Measurements from ENCODE around the gene DLGAP1.

Gene DLGAP1

DNA sequence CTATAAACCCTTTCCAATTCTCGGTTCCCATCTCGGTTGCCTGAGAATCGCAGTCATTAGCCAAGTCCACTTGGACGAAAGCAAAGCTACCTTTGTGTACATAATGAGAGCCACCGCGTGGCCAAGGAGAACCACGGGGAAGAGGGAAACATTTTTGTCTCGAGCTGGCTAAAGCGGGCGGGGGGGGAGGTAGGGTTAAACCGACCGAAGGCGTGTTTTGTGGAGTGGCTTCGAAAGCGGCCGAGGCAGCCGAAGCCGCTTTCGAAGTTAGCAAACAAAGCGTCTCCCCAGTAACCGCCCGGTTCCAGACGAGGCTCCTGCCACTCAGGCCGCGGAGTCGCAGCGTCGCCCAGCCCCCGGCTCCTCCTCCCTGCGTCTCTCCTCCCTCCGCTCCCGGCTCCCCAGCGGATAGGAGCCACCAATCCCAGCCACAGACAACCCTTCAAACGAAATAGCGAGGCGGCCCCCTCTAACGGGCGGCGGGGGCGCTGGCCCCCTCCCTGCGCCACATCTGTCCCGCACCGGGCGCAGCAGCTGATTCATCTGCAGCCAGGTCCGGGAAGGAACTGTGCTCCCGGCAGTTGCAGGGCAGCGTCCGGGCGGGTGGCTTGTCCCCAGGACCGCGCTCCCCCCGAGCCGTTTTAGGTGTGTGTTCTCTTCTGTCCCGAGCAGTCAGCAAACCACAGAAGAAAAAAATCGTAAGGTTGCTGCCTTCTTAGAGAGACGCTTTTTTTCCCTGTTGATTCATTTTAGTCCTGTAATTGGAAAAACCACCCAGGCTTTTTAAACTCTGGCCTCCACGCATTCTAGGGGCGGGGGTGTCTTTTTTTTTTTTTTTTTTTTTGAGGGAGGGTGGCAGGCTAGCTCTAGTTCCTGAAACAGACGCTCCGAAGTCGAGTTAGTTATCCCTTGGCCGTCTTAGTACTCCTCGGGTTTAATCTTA, 1006.9 kb downstream of the DLGAP1 start:
- ATAC-seq = peak; percentile 81

DNA sequence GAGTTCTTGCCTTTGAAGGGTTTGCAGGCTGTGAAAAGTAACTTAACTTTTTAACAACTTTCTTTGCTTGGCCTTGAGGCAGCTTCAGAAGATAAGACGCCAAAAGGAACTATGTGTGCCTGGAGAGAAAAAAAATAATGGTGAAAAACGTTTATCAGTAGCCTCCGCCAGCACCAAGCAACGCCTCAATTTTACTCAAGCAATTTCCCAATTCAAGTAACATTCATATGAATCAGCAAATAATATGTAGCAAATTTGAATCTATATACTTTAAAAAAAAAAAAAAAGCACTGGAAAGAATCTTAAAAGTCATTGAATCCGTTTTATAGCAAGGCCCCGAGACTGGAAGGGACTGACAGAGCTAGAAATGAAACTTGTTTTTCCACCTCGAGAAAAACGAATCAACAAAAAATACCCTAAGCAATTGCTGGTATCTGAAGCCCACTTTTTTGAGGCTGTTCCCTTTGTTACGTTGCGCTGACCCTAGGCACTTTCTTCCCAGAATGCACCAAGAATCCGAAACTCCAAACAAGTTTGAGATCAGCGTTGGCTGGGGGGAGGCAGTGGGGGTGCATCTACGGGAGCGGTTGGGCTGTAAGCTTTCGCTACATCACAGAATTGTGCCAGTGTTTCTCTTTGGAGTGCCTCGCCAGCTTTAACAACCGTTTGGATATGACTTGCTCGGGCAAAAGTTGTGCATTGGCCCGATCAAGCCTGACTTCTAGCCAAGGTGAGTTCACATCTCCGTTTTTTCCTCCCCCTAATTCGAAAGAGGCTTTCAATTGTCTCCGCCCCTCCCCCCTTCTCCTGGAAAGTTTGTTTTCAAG, 1007.8 kb downstream of the DLGAP1 start:
- ATAC-seq = no peak; the same call in 2 of the 3 replicates
- TF ChIP-seq TCF4 (CRISPR knock-in tag; IDR thresholded peaks at IDR 0.05; ENCODE audit: borderline replicate concordance) (no peak), BACH2 (CRISPR knock-in tag; IDR thresholded peaks at IDR 0.05; ENCODE audit: borderline replicate concordance) (no peak), GLIS3 (CRISPR knock-in tag; IDR thresholded peaks at IDR 0.05) (no peak), RARB (CRISPR knock-in tag; IDR thresholded peaks at IDR 0.05) (no peak), ZFP3 (CRISPR knock-in tag; IDR thresholded peaks at IDR 0.05) (no peak), ZNF8 (CRISPR knock-in tag; IDR thresholded peaks at IDR 0.05) (no peak), ZNF70 (CRISPR knock-in tag; IDR thresholded peaks at IDR 0.05) (no peak), SNAI2 (CRISPR knock-in tag; IDR thresholded peaks at IDR 0.05) (0 out of 2 replicates have a peak, but pooled peaks have one; percentile 21), ARNTL (CRISPR knock-in tag; IDR thresholded peaks at IDR 0.05; ENCODE audit: borderline replicate concordance, low read depth) (no peak), ZFP30 (CRISPR knock-in tag; IDR thresholded peaks at IDR 0.05) (no peak), CSDC2 (CRISPR knock-in tag; IDR thresholded peaks at IDR 0.05) (no peak), OSR1 (CRISPR knock-in tag; IDR thresholded peaks at IDR 0.05) (no peak), TOX (CRISPR knock-in tag; IDR thresholded peaks at IDR 0.05; ENCODE audit: borderline replicate concordance) (no peak), PPARA (CRISPR knock-in tag; IDR thresholded peaks at IDR 0.05; ENCODE audit: borderline replicate concordance) (no peak)
- TF ChIP-seq, protein P1, sequence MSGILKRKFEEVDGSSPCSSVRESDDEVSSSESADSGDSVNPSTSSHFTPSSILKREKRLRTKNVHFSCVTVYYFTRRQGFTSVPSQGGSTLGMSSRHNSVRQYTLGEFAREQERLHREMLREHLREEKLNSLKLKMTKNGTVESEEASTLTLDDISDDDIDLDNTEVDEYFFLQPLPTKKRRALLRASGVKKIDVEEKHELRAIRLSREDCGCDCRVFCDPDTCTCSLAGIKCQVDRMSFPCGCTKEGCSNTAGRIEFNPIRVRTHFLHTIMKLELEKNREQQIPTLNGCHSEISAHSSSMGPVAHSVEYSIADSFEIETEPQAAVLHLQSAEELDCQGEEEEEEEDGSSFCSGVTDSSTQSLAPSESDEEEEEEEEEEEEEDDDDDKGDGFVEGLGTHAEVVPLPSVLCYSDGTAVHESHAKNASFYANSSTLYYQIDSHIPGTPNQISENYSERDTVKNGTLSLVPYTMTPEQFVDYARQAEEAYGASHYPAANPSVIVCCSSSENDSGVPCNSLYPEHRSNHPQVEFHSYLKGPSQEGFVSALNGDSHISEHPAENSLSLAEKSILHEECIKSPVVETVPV (CRISPR knock-in tag; IDR thresholded peaks at IDR 0.05) = no peak
- TF ChIP-seq, protein P2, sequence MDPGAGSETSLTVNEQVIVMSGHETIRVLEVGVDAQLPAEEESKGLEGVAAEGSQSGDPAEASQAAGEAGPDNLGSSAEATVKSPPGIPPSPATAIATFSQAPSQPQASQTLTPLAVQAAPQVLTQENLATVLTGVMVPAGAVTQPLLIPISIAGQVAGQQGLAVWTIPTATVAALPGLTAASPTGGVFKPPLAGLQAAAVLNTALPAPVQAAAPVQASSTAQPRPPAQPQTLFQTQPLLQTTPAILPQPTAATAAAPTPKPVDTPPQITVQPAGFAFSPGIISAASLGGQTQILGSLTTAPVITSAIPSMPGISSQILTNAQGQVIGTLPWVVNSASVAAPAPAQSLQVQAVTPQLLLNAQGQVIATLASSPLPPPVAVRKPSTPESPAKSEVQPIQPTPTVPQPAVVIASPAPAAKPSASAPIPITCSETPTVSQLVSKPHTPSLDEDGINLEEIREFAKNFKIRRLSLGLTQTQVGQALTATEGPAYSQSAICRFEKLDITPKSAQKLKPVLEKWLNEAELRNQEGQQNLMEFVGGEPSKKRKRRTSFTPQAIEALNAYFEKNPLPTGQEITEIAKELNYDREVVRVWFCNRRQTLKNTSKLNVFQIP (CRISPR knock-in tag; IDR thresholded peaks at IDR 0.05; ENCODE audit: borderline replicate concordance, low read depth) = no peak
- TF ChIP-seq, protein P3, sequence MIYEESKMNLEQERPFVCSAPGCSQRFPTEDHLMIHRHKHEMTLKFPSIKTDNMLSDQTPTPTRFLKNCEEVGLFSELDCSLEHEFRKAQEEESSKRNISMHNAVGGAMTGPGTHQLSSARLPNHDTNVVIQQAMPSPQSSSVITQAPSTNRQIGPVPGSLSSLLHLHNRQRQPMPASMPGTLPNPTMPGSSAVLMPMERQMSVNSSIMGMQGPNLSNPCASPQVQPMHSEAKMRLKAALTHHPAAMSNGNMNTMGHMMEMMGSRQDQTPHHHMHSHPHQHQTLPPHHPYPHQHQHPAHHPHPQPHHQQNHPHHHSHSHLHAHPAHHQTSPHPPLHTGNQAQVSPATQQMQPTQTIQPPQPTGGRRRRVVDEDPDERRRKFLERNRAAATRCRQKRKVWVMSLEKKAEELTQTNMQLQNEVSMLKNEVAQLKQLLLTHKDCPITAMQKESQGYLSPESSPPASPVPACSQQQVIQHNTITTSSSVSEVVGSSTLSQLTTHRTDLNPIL (CRISPR knock-in tag; IDR thresholded peaks at IDR 0.05; ENCODE audit: low read depth) = no peak

More for the DNA sequence above, 1006.9 kb downstream of the DLGAP1 start:
- TF ChIP-seq SNAI2 (CRISPR knock-in tag; IDR thresholded peaks at IDR 0.05) = no peak
- no peak for TF ChIP-seq TOX (CRISPR knock-in tag; IDR thresholded peaks at IDR 0.05; ENCODE audit: borderline replicate concordance)
- TF ChIP-seq RARB (CRISPR knock-in tag; IDR thresholded peaks at IDR 0.05) = no peak
- TF ChIP-seq BACH2 (CRISPR knock-in tag; IDR thresholded peaks at IDR 0.05; ENCODE audit: borderline replicate concordance) = no peak
- no peak for TF ChIP-seq ZC3H10 (CRISPR knock-in tag; IDR thresholded peaks at IDR 0.05)
- no peak for TF ChIP-seq ZNF565 (CRISPR knock-in tag; conservative IDR thresholded peaks at IDR 0.05; ENCODE audit: low read depth)
- TF ChIP-seq ARNTL (CRISPR knock-in tag; IDR thresholded peaks at IDR 0.05; ENCODE audit: borderline replicate concordance, low read depth) = no peak
- TF ChIP-seq ISL1 (CRISPR knock-in tag; IDR thresholded peaks at IDR 0.05) = no peak
- peak; percentile 10; the same call in 1 of the 2 replicates for TF ChIP-seq GLIS3 (CRISPR knock-in tag; IDR thresholded peaks at IDR 0.05)
- TF ChIP-seq OSR1 (CRISPR knock-in tag; IDR thresholded peaks at IDR 0.05) = no peak
- TF ChIP-seq, protein P4, sequence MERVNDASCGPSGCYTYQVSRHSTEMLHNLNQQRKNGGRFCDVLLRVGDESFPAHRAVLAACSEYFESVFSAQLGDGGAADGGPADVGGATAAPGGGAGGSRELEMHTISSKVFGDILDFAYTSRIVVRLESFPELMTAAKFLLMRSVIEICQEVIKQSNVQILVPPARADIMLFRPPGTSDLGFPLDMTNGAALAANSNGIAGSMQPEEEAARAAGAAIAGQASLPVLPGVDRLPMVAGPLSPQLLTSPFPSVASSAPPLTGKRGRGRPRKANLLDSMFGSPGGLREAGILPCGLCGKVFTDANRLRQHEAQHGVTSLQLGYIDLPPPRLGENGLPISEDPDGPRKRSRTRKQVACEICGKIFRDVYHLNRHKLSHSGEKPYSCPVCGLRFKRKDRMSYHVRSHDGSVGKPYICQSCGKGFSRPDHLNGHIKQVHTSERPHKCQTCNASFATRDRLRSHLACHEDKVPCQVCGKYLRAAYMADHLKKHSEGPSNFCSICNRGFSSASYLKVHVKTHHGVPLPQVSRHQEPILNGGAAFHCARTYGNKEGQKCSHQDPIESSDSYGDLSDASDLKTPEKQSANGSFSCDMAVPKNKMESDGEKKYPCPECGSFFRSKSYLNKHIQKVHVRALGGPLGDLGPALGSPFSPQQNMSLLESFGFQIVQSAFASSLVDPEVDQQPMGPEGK (CRISPR knock-in tag; IDR thresholded peaks at IDR 0.05; ENCODE audit: borderline replicate concordance) = peak; percentile 97
- TF ChIP-seq ZNF70 (CRISPR knock-in tag; IDR thresholded peaks at IDR 0.05) = no peak
- TF ChIP-seq ESRRG (CRISPR knock-in tag; IDR thresholded peaks at IDR 0.05) = no peak
- TF ChIP-seq TCF4 (CRISPR knock-in tag; IDR thresholded peaks at IDR 0.05; ENCODE audit: borderline replicate concordance) = peak; percentile 38; the same call in 1 of the 2 replicates
- TF ChIP-seq ZFP3 (CRISPR knock-in tag; IDR thresholded peaks at IDR 0.05) = no peak
- TF ChIP-seq, protein P5, sequence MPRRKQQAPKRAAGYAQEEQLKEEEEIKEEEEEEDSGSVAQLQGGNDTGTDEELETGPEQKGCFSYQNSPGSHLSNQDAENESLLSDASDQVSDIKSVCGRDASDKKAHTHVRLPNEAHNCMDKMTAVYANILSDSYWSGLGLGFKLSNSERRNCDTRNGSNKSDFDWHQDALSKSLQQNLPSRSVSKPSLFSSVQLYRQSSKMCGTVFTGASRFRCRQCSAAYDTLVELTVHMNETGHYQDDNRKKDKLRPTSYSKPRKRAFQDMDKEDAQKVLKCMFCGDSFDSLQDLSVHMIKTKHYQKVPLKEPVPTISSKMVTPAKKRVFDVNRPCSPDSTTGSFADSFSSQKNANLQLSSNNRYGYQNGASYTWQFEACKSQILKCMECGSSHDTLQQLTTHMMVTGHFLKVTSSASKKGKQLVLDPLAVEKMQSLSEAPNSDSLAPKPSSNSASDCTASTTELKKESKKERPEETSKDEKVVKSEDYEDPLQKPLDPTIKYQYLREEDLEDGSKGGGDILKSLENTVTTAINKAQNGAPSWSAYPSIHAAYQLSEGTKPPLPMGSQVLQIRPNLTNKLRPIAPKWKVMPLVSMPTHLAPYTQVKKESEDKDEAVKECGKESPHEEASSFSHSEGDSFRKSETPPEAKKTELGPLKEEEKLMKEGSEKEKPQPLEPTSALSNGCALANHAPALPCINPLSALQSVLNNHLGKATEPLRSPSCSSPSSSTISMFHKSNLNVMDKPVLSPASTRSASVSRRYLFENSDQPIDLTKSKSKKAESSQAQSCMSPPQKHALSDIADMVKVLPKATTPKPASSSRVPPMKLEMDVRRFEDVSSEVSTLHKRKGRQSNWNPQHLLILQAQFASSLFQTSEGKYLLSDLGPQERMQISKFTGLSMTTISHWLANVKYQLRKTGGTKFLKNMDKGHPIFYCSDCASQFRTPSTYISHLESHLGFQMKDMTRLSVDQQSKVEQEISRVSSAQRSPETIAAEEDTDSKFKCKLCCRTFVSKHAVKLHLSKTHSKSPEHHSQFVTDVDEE (CRISPR knock-in tag; IDR thresholded peaks at IDR 0.05) = peak; percentile 50; the same call in 1 of the 2 replicates
- TF ChIP-seq, protein P3 (CRISPR knock-in tag; IDR thresholded peaks at IDR 0.05; ENCODE audit: low read depth) = no peak

All from SK-N-SH treated with all-trans-retinoic acid at 6 μM for 48 hours (cell line).